IPS-15b (cell line): ENCODE results near the gene TIAM2.
"Not testable (repeated sequence)": the region's sequence is repeated elsewhere in the genome, so short reads cannot be mapped to it uniquely, and the experiment has no call there.

ENCODE experiments used
- H3K27me3 ChIP-seq: one replicate; pipeline ENCODE4 v1.6.1; 2013; ENCODE audit warnings: low read length; ENCODE audit not compliant: control insufficient read depth, insufficient read depth
- H3K36me3 ChIP-seq: one replicate; pipeline ENCODE4 v1.6.1; 2013; ENCODE audit warnings: low read length; ENCODE audit not compliant: control insufficient read depth, insufficient read depth
- H3K4me1 ChIP-seq: one replicate; pipeline ENCODE4 v1.6.1; 2013; ENCODE audit warnings: mild to moderate bottlenecking, low read length; ENCODE audit not compliant: control insufficient read depth, insufficient read depth
- H3K4me3 ChIP-seq: one replicate; pipeline ENCODE4 v1.5.1; 2013; ENCODE audit warnings: low read depth, low read length
- H3K9ac ChIP-seq: one replicate; pipeline ENCODE4 v1.6.1; 2013; ENCODE audit warnings: low read depth, mild to moderate bottlenecking, low read length
- H3K9me3 ChIP-seq: one replicate; pipeline ENCODE4 v1.6.1; 2013; ENCODE audit warnings: mild to moderate bottlenecking, low read length; ENCODE audit not compliant: control insufficient read depth, insufficient read depth

TIAM2 gene

GRCh38 chr6:155171109-155171746 lies 176.1 kb downstream of the TIAM2 start:
- no peak overlapping the region for H3K9ac ChIP-seq
- H3K4me3 ChIP-seq: no peak overlapping the region
- no peaks in the 10 kb centered on the region for H3K27me3 ChIP-seq
- peaks cover 13% of the 10 kb centered on the region for H3K4me1 ChIP-seq
- no peaks in the 10 kb centered on the region for H3K9me3 ChIP-seq
- H3K36me3 ChIP-seq: no peaks in the 10 kb centered on the region

- Histone ChIP-seq H3K36me3 (no peaks in the 10 kb centered on the region), H3K4me1 (peaks cover 13% of the 10 kb centered on the region), H3K9ac (no peak overlapping the region), H3K27me3 (no peaks in the 10 kb centered on the region), H3K4me3 (no peak overlapping the region), H3K9me3 (no peaks in the 10 kb centered on the region)
Measured at GRCh38 chr6:155171747-155172449, 176.8 kb downstream of the TIAM2 start.

- Histone ChIP-seq H3K4me1 (peaks cover 13% of the 10 kb centered on the region), H3K9me3 (no peaks in the 10 kb centered on the region), H3K9ac (no peak overlapping the region), H3K36me3 (no peaks in the 10 kb centered on the region), H3K4me3 (no peak overlapping the region), H3K27me3 (no peaks in the 10 kb centered on the region)
Measured at GRCh38 chr6:155173488-155173887, 178.4 kb downstream of the TIAM2 start.

DNA sequence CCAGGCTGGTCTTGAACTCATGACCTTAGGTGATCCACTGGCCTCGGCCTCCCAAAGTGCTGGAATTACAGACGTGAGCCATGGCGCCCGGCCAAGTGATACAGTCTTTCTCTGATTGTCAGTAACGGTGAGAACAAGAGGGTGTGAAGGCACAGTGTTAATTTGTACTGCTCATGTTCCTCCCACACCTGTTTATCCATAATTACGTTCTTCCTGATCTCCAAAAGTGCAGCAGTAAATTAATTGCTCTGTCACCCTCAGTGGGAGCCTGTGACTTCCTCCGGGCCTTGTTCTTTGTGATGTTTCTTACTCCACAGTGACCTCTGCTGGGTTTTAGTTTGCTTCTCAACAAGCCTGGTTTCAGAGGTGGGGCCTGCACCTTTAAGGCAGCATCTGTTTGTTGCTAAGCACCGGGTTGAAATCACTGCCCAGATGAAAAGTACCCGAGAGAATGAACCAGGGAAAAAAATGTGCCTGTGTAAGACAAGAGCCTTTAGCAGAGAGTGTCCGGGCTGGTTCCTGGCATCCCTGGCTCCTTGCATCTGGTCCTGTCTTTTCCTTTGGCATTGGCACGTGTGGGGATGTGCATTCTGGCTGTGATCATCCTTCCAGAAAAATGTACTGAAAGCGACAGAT lies 179.6 kb downstream of the TIAM2 start:
- Histone ChIP-seq H3K36me3 (no peaks in the 10 kb centered on the region), H3K4me1 (peaks cover 13% of the 10 kb centered on the region), H3K9ac (no peak overlapping the region), H3K4me3 (no peak overlapping the region), H3K27me3 (no peaks in the 10 kb centered on the region), H3K9me3 (no peaks in the 10 kb centered on the region)

DNA sequence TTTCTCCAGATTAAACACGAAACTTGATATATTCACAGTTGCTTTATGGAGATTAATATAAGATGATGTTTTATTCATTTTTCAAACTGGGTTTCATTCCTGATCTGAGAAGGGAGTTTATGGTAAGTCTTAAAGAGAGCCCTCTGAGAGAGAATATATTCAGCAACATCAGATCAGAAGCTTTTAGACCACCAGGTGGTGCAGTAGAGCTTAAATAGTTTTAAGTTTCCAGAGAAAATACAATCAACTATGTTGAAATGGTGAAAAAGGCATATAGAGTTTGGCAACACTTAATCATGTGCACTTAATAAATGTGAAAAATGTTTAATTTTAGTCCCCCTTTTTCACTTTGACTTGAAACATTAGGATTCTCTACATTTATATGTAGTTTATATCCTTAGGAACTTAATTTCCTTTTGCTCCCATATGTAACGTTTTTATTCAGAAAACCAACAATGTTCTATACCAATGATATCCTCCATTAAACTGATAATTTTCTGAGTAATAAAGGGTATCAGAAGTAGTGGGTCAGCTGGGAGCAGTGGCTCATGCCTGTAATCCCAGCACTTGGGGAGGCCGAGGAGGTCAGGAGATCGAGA lies 182.3 kb downstream of the TIAM2 start:
- H3K9me3 ChIP-seq: no peaks in the 10 kb centered on the region
- no peak overlapping the region for H3K9ac ChIP-seq
- peaks cover 6% of the 10 kb centered on the region for H3K4me1 ChIP-seq
- no peak overlapping the region for H3K4me3 ChIP-seq
- no peaks in the 10 kb centered on the region for H3K27me3 ChIP-seq
- H3K36me3 ChIP-seq: no peaks in the 10 kb centered on the region

DNA sequence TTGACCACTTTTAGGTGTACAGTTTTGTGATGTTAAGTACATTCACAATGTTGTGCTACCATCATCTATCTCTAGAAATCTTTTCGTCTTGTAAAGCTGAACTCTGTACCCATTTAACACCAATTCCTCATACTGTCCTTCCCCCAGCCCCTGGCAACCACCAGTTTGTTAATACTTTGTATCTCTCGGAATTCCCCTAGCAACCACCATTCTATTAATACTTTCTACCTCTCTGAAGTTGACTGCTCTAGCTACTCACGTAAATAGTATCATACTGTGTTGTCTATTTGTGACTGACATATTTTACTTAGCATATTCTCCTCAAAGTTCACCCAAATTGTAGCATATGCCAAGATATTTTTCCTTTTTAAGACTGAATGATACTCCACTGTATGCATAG lies 186.4 kb downstream of the TIAM2 start:
- no peak overlapping the region for H3K4me3 ChIP-seq
- H3K4me1 ChIP-seq: peaks cover 7% of the 10 kb centered on the region
- H3K36me3 ChIP-seq: no peaks in the 10 kb centered on the region
- H3K9ac ChIP-seq: no peak overlapping the region
- no peaks in the 10 kb centered on the region for H3K9me3 ChIP-seq
- H3K27me3 ChIP-seq: no peaks in the 10 kb centered on the region

GRCh38 chr6:155182103-155182502 lies 187.0 kb downstream of the TIAM2 start:
- Histone ChIP-seq H3K36me3 (no peaks in the 10 kb centered on the region), H3K4me3 (no peak overlapping the region), H3K27me3 (no peaks in the 10 kb centered on the region), H3K9me3 (no peaks in the 10 kb centered on the region), H3K9ac (no peak overlapping the region), H3K4me1 (peaks cover 13% of the 10 kb centered on the region)

- peaks cover 15% of the 10 kb centered on the region for H3K4me1 ChIP-seq
- H3K27me3 ChIP-seq: no peaks in the 10 kb centered on the region
- H3K36me3 ChIP-seq: no peaks in the 10 kb centered on the region
- H3K4me3 ChIP-seq: no peak overlapping the region
- H3K9me3 ChIP-seq: no peaks in the 10 kb centered on the region
- no peak overlapping the region for H3K9ac ChIP-seq
Measured at GRCh38 chr6:155183095-155183494, 188.0 kb downstream of the TIAM2 start.

DNA sequence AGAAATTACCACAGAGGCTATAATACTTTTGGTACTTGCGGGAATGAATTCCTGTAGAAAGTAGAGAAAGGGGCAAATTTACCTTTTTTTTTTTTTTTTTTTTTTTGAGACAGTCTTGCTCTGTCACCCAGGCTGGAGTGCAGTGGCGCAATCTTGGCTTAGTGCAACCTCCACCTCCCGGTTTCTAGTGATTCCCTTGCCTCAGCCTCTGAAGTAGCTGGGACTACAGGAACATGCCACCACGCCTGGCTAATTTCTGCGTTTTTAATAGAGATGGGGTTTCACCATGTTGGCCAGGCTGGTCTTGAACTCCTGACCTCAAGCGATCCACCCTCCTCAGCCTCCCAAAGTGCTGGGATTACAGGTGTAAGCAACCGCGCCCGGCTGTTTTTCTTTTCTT lies 189.9 kb downstream of the TIAM2 start:
- H3K4me3 ChIP-seq, H3K9ac ChIP-seq, H3K9me3 ChIP-seq, H3K27me3 ChIP-seq, H3K36me3 ChIP-seq: not testable (repeated sequence)
- peaks cover 15% of the 10 kb centered on the region for H3K4me1 ChIP-seq

DNA sequence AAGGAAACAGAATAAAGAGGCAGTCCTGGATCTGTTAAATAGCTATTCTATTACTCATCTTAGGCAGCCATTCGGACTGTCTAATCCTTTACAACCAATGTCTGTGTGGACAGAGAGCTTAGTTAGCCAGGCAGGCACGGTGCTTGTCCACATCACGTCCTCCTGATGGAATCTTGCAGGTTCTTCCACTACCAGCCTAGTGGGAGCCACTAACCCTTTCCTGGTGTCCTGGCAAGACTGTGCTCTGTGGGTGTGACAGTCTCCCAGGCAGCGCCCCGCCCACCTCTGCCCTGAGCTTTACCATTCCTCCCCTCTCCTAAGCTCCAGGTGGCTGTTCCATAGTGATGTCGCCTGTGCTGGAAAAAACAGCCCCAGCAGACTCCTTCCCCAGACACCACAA lies 190.4 kb downstream of the TIAM2 start:
- H3K27me3 ChIP-seq: no peaks in the 10 kb centered on the region
- H3K4me1 ChIP-seq: peaks cover 15% of the 10 kb centered on the region
- H3K4me3 ChIP-seq: no peak overlapping the region
- H3K9ac ChIP-seq: no peak overlapping the region
- no peaks in the 10 kb centered on the region for H3K36me3 ChIP-seq
- H3K9me3 ChIP-seq: no peaks in the 10 kb centered on the region

GRCh38 chr6:155186052-155186658 lies 191.0 kb downstream of the TIAM2 start:
- Histone ChIP-seq H3K9ac (no peak overlapping the region), H3K36me3 (no peaks in the 10 kb centered on the region), H3K4me1 (peaks cover 15% of the 10 kb centered on the region), H3K4me3 (peak overlapping the region; percentile 14), H3K9me3 (no peaks in the 10 kb centered on the region), H3K27me3 (no peaks in the 10 kb centered on the region)
